Measurements from ENCODE around the gene NUMB.

NUMB gene

GRCh38 chr14:73458183-73458976 lies at the start of gene NUMB:
Gene NUMB, minus strand, starts transcription at chr14:73458546. Its CDS starts 102,795 bp downstream, at chr14:73355751.
- peak; percentile 99 for DNase-seq

DNA sequence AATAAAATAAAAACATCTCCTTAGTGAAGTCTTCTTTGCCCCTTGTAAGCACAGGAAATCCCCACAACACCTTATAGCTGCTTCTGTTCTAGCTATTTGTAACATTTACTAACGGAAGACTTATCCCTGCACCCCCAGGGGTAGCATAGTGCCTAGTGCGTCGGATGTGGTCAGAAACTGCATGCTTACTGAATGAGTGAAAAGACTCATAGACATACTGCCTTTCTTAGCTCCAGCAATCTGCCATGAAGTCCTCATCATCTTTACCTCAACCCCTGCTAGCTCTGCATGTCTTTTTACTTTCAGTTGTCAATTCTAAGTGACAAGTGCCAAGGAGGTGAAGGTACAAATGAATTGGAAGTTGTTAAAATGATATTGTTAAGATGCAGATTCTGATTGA lies 45.3 kb upstream of the NUMB start:
- no peak for DNase-seq

DNA sequence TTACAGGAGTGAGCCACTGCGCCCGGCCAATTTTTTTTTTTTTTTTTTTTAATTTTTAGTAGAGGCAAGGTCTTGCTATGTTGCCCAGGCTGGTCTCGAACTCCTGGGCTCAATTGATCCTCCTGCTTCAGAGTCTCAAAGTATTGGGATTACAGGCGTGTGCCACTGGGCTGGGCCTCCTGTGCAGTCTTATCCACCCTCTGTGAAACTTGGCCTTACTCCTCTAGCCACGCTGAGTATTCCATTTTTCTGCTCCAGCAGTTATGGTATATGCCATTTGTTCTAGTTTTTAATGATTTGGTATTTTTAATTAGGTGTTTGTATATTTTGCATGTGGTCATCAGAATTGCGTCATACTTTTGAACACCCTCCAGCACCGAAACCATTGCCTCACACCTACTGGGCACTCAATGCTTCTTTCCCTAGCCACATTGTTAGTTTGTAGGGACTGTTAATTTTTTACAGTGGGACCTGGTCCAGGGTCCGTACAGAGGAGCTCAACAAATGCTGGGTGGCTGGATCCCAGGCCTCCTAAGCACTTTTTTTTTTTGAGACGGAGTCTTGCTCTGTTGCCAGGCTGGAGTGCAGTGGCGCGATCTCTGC lies 43.8 kb upstream of the NUMB start:
- DNase-seq, result no peak

GRCh38 chr14:73500360-73500759 lies 42.0 kb upstream of the NUMB start:
- DNase-seq, result no peak

DNA sequence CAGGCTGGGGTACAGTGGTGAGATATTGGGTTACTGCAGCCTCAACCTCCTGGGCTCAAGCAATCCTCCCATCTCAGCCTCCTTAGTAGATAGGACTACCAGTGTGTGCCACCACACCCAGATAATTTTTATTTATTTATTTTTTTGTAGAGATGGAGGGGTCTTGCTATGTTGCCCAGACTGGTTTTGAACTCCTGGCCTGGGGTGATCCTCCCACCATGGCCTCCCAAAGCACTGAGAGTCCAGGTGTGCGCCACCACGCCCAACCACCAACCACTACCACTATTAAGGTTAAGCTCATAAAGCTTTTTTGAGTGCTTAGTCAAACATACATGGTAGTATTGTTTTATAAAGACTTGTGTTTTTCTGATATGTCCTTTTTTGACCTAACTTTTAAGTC lies 36.2 kb upstream of the NUMB start:
- no peak for DNase-seq

- no peak for DNase-seq
These were observed 34.3 kb upstream of the NUMB start for GRCh38 chr14:73492670-73493069.

GRCh38 chr14:73492043-73492552 lies 33.8 kb upstream of the NUMB start:
- DNase-seq, result no peak

DNA sequence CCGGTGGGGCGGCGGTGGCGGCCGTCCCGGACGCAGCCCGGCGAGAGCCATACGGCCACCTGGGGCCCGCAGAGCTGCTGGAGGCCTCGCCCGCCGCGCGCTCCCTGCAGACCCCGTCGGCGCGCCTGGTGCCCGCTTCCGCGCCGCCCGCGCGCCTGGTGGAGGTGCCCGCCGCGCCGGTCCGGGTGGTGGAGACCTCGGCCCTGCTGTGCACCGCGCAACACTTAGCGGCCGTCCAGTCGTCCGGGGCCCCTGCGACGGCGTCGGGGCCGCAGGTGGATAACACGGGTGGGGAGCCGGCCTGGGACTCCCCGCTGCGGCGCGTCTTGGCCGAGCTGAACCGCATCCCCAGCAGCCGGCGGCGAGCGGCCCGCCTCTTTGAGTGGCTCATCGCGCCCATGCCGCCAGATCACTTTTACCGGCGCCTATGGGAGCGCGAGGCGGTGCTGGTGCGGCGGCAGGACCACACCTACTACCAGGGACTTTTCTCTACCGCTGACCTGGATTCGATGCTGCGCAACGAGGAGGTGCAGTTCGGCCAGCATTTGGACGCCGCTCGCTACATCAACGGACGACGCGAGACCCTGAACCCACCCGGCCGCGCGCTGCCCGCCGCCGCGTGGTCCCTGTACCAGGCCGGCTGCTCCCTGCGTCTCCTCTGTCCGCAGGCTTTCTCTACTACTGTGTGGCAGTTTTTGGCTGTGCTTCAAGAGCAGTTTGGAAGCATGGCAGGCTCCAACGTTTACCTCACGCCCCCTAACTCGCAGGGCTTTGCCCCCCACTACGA lies 33.1 kb upstream of the NUMB start:
- DNase-seq, result peak; percentile 10

DNA sequence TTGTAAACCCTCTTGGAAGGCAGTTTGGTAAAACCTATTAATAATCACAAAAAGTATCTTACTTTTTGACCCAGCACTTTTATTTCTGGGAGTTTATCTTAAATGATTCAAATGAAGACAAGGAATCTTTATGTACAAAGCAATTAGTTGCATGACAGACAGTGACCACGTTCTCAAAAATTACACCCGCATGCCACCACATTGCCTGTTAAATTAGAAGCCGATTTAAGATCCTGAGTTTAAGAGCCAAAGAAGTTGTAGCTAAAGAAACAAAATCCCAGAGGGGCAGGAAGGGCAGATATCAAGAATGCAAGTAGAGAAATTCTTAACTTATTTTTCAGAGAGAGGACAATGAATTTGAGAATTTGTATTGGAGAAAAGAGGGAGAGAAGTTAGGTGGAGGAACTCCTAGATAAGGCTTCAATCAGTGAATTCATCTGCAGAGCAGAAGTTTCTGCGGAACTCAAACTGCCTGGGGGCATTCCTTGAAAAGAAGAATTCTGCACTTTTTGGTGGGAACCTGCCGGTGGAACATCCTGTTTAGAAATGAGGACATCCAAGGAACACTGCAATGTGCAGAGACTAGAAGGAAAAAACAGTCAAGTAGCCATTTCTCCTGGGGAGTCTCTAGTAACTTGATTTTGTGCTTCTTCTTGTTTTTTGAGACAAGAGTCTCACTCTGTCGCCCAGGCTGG lies 31.3 kb upstream of the NUMB start:
- DNase-seq, result no peak

GRCh38 chr14:73478684-73479083 lies 20.3 kb upstream of the NUMB start:
- DNase-seq, result no peak

DNA sequence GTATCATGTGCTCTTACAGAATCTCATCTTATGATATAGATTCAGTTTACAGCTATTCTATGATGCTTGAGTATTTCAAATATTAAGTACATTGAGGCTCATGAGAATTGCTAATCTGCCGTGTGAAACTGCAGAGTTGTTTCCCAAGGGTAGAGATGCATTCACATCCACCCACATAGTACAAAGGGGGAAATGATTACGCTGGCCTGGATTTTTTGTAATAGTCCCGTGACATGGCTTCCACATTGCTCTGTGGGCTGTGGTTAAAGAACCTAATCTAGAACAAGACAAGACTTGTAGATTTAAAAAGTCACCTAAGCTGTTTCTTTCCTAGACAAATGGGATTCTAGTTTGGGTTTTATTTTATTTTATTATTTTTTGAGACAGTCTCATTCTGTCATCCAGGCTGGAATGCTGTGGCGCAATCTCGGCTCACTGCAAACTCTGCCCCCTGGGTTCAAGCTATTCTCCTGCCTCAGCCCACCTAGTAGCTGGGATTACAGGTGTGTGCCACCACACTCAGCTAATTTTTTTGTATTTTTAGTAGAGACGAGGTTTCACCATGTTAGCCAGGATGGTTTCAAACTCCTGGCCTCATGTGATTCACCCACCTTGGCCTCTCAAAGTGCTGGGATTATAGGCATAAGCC lies 19.4 kb upstream of the NUMB start:
- no peak for DNase-seq

- DNase-seq, result no peak
These were observed 18.1 kb upstream of the NUMB start for GRCh38 chr14:73476451-73476931.

DNA sequence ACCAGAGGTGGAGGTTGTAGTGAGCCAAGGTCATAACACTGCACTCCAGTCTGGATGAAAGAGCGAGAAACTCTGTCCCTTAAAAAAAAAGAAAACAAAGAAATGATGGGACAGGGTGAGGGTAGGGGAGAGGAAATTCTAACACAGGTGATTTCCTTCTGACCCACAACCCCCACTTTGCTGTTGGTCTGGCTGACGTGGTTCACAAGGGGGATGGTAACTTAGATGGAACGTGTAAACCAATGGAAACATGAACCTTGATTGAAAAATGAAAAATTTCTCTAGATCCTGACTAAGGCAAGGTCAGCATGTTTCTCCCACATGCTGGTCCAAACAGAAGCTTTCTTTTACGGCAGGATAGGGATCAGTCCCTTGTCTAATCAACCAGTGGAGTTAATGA lies 16.6 kb upstream of the NUMB start:
- no peak for DNase-seq

DNA sequence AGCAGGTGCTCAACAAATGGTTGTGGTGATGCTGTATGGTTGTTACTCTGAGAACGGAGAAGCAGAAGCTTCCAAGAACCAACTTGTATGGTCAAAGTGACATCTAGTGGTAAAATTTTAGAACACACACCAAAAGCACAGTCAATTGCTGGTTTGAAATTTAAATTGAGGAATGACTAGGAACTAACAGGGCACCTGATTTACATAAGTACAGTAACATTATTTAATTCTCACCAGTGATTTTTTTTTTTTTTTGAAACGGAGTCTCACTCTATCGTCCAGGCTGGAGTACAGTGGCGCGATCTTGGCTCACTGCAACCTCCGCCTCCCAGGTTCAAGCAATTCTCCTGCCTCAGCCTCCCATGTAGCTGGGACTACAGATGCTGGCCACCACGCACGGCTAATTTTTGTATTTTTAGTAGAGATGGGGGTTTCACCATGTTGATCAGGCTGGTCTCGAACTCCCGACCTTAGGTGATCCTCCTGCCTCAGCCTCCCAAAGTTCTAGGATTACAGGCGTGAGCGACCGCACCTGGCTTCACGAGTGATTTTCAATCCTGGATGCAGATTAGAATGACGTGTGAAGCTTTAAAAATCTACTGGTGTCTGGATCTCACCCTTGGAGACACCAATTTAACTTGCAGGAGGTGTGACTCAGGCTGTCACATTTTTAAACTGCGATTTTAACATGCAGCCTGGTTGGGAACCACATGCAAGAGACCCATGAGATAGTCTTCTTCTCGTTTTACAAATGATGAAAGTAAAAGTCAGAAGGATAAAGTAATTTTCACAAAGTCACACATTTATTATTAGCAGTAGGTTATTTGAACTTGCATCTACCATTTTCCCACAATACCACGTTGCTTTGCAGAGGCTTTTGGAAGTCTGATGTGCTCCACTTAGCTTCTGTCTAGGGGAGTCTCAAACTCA lies 14.1 kb upstream of the NUMB start:
- DNase-seq, result peak; percentile 67

- DNase-seq, result no peak
These were observed 13.3 kb upstream of the NUMB start for GRCh38 chr14:73471582-73472184.

DNA sequence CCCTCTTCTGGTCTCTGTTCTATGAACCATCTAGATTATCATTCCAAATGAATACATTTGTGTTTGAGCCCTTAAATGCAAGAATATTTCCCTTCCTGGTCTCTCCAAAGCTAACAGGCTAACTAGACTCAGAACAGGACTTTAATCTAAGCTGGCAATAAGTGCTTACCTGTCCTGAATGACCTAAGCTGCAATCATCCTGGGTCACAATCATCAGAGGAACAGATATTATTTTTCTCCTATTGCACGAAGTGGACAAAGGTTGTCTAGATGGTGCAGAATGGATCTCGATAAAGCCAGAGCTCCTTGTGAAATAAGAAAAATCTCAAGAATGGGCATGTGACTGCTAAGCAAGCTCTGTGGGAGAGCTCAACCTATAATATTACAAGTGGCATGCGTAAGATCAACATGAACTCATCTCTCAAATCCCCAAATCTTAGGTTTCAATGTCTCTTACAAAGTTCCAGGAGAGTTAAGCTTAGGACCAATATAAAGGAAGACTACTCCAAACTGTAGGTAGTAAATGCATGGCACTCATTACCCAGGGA lies 10.6 kb upstream of the NUMB start:
- no peak for DNase-seq

GRCh38 chr14:73467800-73468199 lies 9.5 kb upstream of the NUMB start:
- DNase-seq, result no peak

DNA sequence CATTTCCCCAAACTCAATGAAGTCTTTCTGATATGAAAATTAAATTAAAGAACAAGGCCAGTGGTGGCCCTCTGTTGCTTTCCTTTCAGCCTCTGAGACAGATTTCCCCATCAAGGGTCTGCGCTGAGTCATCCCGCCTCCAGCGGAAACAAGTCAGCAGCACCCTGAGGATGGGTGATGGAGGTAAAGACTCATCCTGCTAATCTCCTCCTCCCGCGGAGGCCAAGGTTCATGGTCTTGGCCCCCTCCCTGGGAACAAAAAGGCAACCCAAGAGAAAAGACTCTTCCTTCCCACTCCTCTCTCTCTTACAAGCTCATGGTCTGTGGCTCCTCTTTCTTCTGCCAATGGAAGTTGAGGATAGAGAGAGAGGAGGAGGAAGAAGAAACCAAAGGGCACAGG lies 9.0 kb upstream of the NUMB start:
- no peak for DNase-seq

GRCh38 chr14:73466861-73467260 lies 8.5 kb upstream of the NUMB start:
- DNase-seq, result no peak

DNA sequence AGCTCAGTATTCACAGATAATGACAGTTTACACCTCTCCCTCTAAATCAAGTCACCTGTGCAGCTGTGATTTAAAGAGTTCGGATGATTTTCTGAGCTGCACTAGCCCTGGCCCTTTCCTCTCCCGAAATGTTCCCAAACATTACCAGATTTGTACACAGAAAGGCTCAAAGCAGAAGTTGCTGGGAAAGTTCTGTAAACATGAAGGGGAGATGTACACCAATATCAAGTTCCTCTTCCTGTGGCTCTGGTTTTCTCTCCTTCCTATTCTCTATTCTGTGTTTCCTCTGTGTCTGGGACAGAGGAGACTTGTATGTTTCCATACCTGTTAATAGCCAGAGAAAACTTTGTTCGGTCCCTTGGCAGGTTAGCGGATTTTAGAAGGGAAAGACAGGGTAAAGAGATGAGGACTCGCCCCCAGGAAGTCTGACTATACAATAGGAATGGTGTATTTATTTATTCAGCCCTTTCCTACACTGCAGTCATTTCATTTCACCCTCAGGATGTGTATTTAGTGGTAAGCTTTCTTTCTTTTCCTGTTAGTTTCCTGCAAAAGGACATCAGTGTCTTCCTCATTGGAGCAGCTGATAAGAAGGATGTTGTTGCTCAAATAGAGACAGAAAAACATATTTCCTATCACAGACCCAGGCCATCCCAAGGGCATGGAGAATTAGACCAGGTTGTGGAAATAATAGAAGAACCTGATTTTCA lies 7.6 kb upstream of the NUMB start:
- no peak for DNase-seq
